ENCODE data around the gene MRPS9. TPM values are rescaled to one million over a fixed set of nuclear protein-coding genes. Genes with fewer than 3 reads are reported as not detected.

The MRPS9 gene
- polyA plus RNA-seq, 10 donors, result 26.5 to 33.1 (median 29.5) TPM

DNA sequence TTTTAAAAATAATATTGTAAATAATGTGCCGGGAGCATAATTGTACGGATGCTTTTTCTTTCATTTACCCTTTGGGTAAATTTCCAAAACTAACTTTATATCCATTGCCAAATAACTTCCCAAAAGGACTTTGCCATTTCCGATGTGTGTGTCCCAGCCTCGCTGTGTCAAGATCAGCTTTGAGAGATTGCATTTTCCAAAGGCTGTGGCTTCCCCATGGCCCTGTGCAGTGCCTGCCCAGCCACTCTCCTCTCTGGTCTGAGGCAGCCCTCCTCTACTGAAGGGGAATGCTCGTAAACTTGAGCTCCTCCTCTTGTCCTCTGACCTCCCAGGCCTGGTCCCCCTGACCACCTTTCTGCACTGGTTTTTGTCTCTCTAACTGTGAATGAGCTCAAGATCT is 78.5 kb downstream of the MRPS9 start:
- no peak for DNase-seq

DNA sequence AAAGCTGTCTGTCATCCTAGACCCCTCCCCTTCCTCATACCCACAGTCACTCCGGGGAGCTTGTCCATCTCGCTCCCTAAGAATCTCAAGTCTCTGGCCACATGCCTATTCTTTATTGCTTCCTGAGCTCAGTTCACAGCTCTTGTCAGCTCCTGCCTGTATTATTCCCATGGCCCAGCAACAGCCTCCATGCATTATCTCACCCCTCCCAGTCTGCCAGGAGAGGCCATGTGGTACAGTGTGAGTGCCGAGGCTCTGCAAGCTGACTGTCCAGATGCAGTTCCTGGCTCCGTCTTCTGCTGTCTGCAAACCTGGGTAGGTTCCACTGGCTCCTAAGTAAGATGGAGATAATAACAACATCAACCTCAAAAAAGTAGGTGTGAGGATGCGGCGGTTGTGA is 79.7 kb downstream of the MRPS9 start:
- DNase-seq, result peak in 1 of 3 donors; percentile 11

DNA sequence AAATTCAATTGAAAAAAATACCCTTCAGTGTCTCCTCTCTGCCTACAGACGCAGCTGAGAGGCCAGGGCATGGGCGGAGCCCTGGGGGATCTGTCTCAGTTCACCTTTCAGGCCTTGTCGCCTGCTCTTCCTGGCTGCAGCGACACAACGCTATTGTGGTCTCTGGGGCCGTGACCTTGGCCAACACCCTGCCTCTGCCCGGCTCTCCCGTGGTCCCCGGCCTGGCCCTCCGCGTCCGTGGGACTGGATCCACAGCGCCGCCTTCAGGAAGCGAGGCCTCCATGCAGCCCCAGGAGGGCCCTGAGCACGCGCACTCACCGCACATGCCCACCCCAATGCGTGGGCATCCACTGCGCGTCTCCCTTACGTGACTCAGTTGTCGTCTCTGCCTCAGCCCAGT is 81.1 kb downstream of the MRPS9 start:
- no peak for DNase-seq

DNA sequence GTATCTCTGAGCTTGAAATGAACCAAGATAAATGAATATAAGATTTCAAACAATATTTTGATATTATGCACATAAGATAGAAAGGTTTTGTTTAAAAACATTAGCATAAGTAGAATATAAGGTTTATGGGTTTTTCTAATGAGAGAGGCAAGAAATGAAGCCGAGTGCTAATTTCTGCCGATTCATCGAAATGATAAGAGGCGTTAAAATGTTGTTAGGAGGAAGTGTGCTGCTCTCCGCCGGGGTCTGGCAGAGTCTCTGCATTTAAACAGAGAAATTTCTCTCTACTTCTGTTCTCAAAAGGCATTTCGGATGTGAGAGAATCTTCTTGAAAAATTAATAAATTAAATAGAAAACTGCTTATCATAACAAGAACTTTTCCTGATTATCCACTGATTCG is 83.6 kb downstream of the MRPS9 start:
- DNase-seq, result no peak

DNA sequence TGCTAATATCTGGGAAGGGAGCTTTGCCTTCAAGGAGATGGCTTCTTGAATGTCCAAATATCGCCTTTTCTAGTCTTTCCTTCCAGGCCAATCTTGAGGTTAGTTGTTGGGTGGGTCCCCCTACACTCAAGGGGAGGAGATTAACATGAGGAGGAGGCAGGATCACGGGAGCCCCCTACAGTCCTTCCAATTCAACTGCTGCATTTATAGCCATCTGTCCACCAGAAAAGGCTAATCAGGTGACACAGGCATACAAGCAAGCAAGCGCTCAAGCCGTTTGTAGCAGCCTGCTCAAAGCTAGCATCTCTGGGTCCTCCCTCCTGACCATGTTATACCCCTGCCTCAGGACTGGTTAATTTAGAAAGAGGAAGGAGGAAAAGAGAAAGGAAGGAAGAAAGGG is 87.6 kb downstream of the MRPS9 start:
- DNase-seq, result no peak

DNA sequence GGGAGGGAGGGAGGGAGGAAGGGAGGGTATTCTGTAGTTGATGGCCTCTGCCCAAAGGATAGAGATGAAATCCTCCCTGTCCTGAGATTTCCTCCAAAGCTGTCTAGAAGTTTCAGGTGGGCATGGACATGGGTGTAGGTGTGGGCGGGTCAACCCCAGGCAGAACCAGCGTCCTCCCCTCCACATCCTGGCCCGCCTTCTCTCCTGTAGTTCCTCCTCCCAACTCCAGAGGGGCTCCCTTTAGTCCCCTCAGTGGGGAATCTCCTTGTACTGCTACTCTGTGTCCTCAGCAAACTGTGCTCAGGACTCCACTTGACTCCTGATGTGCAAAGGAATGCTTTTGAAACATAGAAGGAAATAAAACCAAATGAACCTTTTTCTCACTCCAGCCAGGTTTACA is 88.1 kb downstream of the MRPS9 start:
- DNase-seq, result no peak

DNA sequence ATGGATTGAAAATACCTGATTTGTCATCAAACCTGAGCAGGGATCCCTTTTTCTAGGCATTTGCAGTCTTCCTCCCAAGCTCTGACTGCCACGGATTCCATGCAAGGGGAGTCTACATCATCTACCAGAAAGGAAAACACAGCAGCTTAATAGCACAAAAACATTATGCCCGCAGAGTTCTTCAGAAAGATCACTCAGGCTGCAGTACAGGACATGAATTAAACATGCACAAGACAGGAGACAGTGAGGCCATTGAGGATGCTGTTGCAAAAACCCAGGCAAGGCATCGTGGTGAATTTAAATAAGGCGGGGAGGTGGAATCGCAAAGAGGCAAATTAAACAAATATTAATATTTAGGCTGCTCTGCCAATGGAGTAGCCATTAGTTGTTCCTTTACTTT is 88.5 kb downstream of the MRPS9 start:
- no peak for DNase-seq

DNA sequence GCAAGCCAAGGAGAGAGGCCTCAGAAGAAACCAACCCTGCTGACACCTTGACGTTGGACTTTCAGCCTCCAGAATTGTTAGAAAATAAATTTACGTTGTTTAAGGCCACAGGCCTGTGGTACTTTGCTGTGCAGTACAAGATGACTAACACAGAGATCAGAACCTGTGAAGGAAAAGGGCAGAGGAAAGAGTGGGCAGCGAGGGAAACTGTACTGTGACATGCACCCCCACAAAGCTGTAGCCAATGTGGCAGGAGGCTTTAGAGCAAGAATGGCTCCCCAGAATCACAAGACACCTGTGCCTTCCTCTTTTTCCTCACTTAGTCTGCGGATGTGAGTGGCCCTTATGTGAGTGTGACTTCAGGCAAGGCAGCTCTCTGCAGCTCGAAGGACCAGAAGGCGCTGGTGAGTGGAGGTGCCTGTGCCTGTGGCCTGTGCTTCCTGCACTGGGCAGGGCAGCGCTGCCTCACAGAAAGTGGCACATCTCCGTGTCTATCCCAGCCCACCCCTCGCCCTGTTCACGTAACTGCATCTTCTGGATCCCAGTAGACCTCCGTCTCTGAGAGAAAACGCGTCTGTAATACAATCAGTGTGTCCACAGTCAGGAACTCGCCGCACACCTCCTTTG is 89.5 kb downstream of the MRPS9 start:
- no peak for DNase-seq

DNA sequence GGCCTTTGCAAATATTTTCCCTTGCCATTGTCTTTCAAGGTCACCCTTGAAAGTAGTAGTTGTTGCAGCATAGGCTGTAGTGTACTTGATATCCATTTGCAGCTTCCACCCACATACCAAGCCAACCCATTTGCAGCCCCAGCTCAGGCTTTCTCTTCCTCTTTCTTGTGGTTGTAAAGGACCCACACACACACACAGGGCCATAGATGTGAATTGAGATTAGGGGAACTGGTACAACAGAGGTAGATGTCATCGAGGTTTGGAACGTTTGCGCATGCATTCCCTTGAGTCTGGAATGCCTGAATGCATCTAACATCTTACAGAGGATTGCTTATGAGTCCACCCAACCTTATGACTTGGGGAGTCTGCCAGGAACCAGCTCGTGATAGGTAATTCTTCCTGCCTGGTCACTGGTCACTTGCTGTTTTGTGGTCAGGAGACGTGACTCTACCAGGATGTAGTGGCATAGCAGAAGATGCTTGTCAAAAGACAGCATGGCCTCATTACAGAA is 91.9 kb downstream of the MRPS9 start:
- no peak for DNase-seq

DNA sequence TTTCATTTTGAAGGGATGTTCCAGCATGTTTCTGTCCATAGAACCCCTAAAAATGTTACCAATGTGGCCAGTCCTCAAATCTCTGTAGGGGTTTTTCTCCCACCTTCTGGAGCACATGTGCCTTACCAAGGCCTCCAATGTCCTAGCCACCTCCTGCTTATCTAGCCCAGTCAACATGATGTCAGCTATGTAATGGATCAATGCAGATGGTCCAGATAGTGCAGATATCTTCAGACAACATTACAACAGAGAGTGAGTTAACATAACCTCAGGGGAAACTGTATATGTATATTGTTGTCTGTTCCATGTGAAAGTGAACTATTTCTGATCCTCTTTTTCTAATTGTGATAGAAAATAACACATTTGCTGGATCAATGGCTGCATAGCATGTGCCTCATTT is 92.7 kb downstream of the MRPS9 start:
- no peak for DNase-seq

DNA sequence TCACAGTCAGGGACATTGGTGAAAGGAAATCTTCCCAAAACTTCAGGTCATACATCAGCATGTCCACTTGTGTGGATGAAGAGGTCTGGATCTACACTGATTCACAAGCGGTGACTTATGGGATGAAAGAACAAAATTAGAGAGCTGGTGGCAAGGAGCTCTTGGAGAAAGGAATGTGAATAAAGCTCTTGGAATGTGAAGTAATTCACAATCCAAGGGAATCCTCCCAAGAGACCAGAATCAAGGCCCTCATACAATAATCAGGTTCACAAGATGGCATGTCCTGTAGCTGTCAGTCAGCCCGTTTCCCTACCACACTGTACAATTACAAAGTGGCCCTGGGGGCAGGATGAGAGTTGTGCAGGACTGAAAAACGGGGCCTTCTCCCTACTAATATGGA is 96.2 kb downstream of the MRPS9 start:
- no peak for DNase-seq

DNA sequence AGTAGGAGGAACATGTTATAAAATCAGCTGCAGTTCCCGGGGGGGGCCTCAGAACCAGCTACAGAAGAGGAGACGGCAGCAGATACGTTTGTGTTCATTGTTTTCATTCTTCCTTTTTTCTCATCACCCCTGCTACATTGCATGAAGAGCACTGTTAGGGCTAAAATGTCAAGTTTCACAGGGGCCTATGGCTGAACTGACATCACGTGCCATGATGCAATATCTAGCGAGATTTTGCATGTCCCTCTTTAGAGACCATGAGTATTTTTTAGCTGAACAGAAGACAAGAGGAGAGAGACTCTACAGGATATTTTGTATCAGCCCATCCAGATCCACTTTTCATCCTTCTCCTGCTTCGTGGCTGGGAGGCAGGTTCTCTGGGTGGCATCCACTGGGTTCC is 97.6 kb downstream of the MRPS9 start:
- DNase-seq, result no peak

DNA sequence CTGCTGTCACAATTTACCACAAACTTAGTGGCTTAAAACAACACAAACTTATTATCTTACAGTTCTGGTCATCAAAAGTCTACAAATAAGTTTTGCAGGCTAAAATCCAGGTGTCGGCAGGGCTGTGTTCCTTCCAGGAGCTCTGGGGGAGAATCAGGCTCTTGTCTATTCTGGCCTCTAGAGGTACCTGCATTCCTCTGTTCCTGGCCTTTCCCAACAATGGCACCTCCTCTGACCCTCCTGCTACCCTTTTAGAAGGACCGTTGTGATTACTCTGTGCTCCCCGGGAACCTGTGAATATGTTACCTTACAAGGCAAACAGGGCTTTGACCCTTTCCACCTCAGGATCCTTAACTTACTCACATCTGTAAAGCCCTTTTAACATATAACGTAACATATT is 98.5 kb downstream of the MRPS9 start:
- no peak for DNase-seq

DNA sequence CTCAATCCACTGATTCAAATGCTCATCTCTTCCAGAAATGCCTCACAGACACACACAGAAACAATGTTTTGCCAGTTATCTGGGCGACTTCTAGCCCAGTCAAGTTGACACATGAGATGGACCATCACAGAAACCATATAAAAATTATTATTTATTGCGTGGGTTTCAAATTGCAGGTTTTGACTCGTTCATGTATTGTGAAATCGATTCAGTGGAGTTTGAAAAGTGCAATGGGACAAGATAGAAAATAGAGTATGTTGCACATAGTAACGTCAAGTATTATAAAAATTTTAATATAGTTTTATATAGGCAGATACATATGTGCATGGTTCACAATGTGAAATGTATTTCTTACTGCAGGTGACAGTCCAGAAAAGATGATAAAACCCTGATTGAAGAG is 100.8 kb downstream of the MRPS9 start:
- no peak for DNase-seq

DNA sequence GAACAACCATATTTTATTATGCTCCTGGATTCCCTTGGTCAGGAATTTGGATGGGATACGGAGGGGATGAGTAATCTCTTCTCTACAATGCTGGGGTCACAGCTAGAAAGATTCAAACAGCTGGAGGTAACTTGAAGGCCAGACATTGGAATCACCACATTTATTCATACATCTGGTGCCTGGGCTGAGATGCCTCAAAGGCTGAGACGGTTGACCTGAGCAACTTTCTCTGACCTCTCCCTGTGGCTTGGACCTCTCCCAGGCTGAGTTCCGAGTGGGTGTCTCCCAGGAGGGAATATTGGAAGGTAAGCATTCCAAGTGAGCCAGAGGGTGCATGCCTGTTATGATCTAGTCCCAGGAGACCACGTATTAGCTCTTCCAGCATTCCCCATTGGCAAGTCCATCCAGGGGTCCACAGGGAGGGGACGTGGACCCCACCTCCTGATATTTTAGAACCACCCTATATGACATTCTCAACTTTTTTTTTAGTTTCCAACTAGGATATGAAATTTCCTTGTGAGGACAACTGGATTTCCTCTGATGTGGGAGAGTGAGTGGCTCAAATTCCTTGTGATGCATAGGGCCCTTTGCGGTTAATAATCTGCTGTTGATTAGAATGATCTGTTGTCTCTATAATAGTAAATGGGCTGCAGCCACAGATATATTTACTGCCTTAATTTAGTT is 101.8 kb downstream of the MRPS9 start:
- peak in 1 of 3 donors; percentile 10 for DNase-seq

DNA sequence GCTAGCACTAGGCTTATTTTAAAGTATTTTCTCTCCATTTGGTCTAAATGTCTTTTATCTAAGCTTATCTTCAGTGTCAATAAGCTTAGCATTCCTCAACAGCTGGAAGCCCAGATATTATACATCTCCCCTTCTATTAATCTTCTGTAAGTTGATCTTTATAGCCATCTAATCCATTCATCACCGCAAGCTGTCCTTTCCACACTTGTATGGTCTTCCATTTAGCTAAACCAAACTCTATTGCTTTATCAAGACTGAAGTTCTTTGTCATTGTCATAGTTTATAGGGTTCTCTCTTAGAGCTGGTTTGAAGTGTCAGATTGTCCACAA is 102.3 kb downstream of the MRPS9 start:
- no peak for DNase-seq

DNA sequence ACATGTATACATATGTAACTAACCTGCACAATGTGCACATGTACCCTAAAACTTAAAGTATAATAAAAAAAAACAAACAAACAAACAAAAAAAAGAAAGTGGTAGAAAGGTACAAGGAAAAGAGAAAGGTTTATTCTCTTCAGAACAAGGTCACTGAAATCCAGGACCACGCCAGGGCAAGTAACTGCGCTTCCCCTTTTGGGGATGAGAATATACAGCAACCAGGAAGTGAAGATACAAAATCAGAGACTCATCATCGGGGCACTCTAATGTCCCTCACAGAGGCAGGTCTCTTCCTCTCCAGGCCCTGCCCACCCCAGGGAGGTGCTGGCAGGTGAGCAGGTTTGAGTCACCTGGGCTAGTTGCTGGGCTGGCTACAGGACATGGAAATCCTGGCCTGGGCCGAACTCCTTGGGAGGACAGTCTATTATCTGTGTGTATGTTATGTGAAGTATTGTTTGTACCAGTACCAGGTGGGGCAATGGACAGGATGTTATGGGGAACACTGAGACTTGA is 103.3 kb downstream of the MRPS9 start:
- no peak for DNase-seq

DNA sequence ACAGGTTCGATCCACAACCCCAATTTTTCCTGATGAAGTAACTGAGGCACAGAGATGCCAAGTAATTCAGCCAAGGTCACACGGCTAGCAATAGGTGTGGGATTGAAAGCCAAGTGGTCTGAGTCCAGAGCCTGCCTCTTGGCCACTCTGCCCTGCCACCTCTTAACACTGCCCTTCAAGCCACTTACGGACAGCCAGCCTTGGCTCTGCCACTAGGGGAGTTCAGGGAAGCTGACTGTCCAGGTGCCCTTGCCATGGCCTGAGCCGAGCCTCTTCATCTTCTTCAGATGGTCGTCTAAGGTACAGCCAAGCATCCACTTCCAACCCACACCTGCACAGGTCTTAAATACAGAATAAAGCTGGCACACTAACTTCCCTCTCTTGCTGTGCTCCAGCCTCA is 104.4 kb downstream of the MRPS9 start:
- no peak for DNase-seq

DNA sequence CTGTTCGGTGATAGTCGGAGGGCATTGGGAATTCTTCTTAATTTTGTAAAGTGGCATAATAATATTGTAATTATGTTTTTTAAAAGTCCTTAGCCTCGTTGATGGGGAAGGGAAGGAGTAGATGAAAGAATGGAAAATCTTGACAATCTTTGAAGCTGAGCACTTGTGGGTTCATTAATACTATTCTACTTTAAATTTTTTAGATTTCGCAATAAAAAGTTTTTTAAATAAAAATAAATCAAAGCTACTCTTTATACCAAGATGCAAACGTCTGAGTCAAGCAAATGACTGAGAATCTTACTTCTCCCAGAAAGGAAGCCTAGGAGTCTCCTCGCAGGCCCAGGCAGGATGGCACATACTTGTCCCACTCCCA is 105.2 kb downstream of the MRPS9 start:
- DNase-seq, result no peak

DNA sequence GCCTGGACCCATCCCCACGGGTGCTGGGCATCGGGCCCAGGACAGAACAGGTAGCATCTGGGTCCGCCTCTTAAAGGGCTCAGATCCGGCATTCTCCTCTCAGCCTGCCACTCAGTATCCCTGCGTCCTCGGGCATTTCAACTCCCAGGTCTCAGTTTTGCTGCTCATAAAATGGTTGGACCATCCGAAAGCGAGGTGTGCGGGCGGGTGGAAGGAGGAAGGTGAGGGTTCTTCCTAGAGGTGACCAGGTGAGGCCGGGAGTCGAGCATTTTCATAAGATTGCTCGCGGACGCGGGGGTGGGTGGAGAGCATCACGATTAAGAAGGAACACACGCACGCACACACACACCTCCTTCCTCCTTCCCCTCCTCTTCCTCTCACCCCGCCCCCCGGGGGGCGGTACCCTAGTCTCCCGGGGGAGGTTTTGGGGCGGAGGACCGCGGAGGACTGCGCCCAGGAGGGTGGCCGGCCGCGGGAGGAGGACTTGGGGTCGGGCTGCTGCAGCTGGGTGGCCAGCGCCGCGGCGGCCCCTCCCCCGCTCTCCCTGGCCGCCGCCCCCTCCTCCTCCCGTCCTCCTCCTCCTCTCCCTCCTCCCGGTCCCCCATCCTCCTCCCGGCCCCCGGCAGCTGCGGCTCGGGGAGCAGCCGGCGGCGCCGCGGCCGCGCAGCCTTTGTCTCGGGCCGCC is 105.7 kb downstream of the MRPS9 start:
- DNase-seq, result peak; percentile 2 to 56 (median 19)

DNA sequence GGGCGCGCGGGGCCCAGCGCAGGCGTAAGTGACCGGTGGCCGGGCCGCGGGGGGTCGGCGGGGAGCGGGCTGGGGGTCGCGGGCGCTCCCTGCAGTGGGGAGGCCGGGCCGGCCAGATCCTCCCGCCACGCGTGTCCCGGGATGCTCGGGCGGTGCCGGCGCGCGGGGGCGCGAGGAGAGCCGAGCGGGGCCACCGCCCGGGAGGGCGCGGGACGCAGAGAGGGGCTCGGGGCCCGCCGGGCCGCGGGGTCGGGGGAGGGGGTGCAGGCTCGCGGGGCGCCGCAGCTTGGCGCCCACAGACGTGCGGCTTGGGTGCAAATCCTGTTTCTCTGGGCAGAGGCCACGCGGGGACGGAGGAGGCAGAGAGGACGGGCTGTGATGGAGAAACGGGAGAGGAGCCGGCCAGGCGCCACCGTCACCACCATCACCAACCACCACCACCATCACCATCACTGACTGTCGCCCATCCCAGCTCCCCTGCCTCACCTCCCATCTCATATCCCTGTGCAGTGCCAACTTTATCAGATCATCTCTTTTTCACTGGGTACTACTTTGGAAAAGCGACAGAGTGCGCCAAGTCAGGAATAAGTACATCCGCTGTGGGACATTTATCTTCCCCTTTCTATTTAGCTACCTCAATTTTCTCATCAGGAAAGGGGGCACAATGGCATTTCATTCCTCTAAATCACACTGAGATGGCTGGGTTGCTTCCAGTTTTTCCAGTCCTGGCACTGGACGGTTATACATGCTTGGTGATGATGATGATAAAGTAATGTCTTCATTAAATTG is 106.5 kb downstream of the MRPS9 start:
- peak in 1 of 3 donors; percentile 9 for DNase-seq

DNA sequence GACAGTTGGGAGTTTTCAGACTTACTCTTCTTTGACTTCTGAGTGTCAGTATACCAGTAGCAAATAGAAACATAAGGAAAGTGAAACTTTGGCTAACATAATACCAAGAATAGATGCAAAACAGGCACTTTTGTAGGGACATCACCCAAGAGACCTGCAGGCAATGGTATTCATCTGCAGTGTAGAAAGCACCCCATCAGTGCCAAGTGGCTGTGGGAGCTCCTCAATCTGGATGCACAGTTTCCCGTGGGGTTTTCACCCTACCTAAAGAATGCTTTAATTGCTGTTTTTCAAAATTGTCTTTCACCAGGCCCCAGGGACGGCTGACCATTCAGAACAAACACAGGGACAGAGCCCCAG is 107.1 kb downstream of the MRPS9 start:
- no peak for DNase-seq
